Fibroblast of lung (primary cell): Measurements from ENCODE around the gene PDZRN4.

Experiments used
- CTCF ChIP-seq, 2 donors: IDR thresholded peaks in 1 of 2; conservative IDR thresholded peaks in 1 of 2; 1 replicate in 1 of 2; 2 replicates in 1 of 2; pipeline ENCODE4 v1.5.1; 2011 to 2012; ENCODE audit warnings: low read length in 2 of 2, control low read depth in 1 of 2, inconsistent platforms in 1 of 2, low read depth in 1 of 2, mild to moderate bottlenecking in 1 of 2
- EZH2 ChIP-seq: IDR thresholded peaks from 2 replicates; pipeline ENCODE4 v1.5.1; 2012; ENCODE audit warnings: low read length, control low read depth, mild to moderate bottlenecking; ENCODE audit errors: missing control alignments

GRCh38 chr12:41589878-41590277 lies 401.8 kb downstream of the PDZRN4 start:
- TF ChIP-seq CTCF (conservative IDR thresholded peaks at IDR 0.05 in 1 of 2, IDR thresholded peaks at IDR 0.05 in 1 of 2; ENCODE audit: low read depth in 1 of 2, low read length in 2 of 2): no peak
- TF ChIP-seq EZH2: no peak
